GM04504 (cell line): ENCODE measurements around the gene CXCL3.
A peak's percentile ranks its signal among the peaks of the same experiment; 100 is the strongest.
"Not testable (repeated sequence)": the region's sequence is repeated elsewhere in the genome, so short reads cannot be mapped to it uniquely, and the experiment has no call there.

Experiments
- DNase-seq: peaks from one replicate; pipeline ENCODE4 v3.0.0-alpha.2; 2012; ENCODE audit warnings: low read depth

CXCL3 gene

DNA sequence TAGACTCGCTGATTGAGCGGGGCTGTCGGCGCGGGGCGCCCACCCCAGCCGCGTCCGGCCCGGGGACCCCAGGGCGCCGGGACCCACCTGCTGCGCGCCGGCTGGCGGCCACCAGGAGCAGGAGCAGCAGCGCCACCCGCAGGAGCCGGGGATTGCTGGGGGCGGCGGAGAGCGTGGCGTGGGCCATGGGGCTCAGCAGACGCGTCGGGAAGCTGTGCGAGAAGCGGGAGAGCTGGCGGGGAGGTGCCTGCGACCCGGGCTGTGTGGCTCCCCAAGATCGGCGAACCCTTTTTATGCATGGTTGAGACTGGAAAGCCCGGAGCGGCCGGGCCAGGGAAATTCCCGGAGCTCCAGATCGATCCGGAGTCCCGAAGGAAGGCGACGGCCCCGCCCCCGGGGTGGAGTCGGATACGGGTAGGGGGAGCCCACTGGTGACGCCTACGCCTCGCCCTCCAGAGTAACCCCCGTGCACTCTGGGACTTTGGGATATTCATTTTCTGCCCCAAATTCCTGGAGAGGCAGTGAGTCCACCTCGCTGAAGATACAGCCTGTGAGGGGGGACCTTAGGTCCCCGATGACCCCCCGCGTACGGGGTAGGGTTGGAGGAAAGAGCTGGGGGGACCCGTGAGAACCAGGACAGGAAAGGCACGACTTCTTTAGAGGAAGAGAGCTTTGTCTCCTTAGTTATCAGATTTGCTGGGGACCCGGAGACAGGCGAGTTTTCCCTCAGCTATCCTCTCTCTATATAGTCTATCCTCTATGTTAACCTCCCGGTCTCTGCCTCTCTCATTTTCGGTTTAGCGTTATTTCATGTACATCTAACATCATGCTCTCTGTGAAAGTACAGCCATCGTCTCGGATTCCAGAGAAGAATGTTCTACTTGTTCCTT is at the start of gene CXCL3:
Gene CXCL3 (minus strand): TSS at position 265 of the 890 bp plus-strand sequence. CDS start 78 bp downstream, at position 187.
- DNase-seq: no peak

DNA sequence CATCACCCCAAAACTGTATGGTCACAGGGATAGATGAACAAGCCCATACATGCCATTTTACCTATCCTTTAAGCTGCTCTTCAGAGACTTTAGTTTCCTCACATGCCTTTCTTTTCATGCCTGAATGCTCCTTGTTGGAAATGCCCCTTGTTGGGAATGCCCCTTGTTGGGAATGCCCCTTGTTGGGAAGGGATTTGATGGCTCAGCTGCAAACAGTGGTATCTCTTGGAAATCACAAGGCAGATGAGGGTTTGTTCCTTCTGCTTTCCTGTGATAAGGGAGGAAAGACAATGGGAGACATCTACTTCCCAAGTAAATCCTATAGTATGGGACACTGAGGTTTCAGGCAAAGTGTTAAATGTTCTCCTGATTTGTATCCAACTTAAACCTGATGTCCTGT is 49.0 kb upstream of the CXCL3 start:
- DNase-seq: no peak

GRCh38 chr4:74085669-74086068 is 47.2 kb upstream of the CXCL3 start:
- no peak for DNase-seq

GRCh38 chr4:74084984-74085383 is 46.5 kb upstream of the CXCL3 start:
- DNase-seq: no peak

DNA sequence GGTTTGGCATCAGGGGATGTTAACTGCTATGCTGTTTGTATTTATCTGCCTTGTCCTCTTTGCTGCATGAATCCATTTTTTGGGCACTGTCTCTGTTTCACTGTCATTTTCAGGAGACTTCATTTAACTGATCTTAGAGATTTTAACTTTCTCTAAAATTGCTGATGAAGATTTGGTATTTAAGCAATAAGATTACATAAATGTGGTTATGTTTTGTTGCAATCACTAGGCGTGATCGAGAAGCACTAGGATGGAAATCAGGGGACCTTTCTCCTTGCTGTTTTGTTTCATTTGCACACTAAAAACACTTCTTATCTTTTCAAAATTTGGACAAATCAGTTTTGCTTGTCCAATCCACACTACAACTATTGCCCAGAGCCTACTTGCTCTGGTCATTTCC is 45.1 kb upstream of the CXCL3 start:
- no peak for DNase-seq

DNA sequence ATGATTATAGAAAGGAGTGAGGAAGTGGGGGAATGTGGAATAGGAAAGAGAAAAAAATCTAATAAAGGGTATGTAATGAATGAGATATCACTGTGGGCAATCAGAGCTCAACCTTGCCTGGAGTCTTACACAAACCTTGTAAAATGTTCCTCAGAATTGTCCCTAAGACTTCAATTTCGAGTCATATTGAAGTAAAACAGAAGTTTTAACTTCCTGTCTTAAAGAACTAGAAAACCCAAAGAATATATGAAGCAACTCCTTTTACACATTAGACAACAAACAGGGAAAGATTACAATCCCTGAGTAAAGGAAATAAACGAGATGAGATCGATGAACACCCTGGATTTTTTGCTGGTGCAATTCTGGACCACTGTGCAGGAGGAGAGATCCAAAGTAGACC is 42.5 kb upstream of the CXCL3 start:
- no peak for DNase-seq

DNA sequence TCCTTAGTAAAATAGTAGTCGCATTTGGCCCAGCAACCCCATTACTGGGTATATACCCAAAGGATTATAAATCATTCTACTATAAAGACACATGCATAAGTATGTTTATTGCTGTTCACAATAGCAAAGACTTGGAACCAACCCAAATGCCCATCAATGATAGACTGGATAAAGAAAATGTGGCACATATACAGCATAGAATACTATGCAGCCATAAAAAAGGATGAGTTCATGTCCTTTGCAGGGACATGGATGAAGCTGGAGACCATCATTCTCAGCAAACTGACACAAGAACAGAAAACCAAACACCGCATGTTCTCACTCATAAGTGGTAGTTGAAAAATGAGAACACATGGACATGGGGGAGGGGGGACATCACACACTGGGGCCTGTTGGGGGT is 41.9 kb upstream of the CXCL3 start:
- DNase-seq: not testable (repeated sequence)

GRCh38 chr4:74079024-74079423 is 40.5 kb upstream of the CXCL3 start:
- not testable (repeated sequence) for DNase-seq

GRCh38 chr4:74073358-74073757 is 34.9 kb upstream of the CXCL3 start:
- DNase-seq: no peak

- no peak for DNase-seq
These were observed 34.2 kb upstream of the CXCL3 start for GRCh38 chr4:74072739-74073138.

- no peak for DNase-seq
These were observed 29.1 kb upstream of the CXCL3 start for GRCh38 chr4:74067586-74067985.

GRCh38 chr4:74066232-74066631 is 27.7 kb upstream of the CXCL3 start:
- no peak for DNase-seq

GRCh38 chr4:74065115-74065642 is 26.7 kb upstream of the CXCL3 start:
- DNase-seq: no peak

GRCh38 chr4:74063859-74064258 is 25.4 kb upstream of the CXCL3 start:
- no peak for DNase-seq

DNA sequence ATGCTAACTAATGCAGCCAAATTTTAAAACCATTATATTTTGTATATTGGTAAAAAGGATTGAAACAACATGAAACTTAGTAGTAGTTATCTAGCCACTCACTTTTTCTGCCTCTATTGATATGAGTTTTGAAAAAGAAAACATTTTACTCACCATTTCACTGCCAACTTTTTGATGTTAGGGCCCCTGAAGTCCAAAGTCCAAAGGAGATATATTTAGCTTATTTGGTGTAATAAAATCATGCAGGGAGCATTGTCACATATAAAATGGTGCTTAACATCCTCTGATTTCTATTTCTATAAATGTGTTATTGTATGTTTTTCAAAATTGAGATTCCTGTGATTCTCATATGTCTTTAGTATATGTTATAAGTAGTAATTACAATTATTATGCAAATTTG is 24.5 kb upstream of the CXCL3 start:
- no peak for DNase-seq

DNA sequence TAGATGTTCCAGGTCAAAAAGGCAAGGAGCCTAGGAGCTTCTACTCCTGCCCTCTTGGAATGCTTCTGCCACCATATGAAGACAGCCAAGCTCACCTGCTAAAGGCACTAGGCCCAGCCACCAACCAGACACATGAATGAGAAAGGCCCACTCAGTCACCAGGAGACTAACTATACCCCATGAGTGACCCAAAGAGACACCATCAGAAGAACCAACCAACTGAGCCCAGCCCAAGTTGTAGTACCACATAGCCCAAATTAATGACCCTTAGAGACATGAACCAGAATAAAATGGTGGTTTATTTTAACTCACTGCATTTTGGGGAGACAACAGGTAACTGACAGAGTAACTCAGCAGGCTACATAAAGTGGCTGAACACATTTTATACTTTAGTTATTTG is 22.9 kb upstream of the CXCL3 start:
- no peak for DNase-seq

DNA sequence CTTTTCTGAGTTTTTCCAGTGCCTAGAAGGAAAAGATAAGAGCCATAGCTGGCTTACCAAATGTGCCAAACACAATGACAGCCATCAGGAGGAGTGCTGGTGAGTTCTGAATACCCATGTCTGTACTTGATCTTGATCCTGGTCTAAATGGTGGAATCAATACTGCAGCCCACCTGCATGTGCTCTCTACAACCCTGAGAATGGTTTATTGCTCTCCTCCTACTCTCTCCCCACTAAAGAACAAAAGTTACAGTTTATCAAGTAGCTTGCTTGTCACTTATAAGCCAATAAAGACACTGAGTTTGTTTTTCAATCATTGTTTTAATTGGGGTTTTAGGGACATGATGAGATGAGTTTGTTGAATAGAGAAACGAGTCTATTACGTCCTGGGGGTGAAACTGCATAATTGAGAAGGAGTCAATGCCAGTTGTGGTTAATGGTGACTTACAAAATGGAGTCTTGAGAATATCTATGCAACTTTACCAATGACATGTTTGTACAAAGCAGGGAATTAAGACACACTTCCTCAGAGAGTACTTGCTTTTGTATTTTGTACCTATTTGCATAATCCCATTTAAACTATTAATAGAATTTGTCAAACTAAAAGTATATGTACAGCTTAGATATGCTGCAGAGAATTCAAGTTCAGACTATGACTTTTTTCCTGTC is 20.8 kb upstream of the CXCL3 start:
- DNase-seq: no peak

DNA sequence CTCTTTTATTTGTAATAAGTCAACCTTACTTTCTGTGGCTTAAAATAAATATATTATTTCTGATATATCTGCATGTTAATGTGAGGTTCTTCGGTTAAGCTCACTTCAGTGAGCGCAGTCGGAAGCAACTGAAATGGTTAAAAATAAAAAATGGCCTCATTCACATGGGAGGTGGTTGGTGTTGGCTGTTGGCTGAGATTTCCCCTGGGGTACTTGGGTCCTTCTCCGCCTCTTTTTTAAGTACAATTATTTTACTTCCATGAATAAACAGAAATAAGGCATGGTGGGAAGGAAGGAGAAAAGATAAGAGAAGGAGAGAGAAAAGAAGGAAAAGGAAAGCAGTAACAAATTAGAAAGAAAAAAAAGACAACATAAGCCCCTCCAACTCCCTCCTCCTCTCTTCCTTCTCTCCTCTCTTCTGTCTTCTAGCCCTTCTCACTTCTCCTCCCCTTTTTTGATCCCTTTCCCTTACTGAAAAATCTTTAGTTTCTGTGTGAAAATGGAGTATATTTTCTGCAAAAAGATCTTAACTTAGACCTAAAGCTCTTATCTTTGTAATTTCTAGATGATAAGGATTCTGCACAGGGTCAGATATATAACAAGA is 19.7 kb upstream of the CXCL3 start:
- no peak for DNase-seq

DNA sequence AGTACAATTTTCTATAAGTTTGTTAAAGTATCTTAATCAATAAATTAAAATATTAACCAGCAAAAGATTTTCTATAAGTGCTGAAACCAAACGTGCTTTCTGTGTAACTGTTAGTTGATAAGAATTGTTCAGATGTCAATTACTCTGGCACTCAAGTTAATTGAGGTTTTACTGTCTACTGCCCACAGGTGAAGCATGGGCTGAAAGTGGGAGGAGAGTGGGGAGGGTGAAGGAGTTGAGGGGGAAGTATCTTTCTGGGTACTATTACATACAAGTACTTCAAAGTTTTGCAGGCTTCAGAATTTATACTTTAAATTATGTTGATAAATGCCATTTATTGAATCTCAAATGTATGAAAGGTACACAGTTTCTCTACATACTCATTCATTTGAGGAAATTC is 19.1 kb upstream of the CXCL3 start:
- DNase-seq: no peak

GRCh38 chr4:74056858-74057562 is 18.5 kb upstream of the CXCL3 start:
- peak; percentile 61 for DNase-seq

DNA sequence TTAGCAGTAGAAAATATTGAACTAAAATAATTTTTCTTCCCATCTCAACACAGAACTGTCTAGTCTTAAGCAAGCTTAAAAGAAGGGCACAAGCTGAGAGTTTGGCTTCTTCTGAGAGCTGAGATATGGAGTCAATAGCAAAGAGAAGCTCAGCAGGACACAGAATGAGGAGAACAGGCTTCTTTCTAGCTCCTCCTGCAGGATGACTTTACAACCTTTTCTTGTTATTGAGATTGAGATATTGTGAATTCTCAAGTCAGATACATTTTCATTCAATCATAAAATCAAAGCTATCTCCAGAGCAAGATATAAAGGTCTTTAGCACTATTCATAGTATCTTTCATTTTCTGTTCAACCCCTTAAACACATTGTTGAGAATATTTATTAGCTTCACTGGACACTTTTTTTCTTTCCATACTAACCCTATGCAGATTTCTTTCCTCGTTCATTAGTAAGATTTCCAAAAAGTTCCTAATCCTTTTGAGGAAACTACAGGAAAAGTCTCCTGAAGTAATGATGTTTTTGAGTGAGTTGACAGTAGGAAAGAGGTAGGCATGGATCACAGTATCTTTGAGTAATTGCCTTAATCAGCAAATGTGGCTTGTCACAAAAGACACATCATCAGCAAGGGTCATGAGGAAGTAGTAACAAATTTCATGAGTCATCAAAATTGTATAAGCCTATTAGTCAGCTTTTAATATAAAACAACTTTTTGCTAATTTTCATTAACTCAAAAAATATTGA is 17.8 kb upstream of the CXCL3 start:
- DNase-seq: no peak
